NCI-H82 treated with DMSO at 0.1 percent for 48 hours (cell line): ENCODE measurements around the gene INSRR.

Source experiments
- DNase-seq: peaks from one replicate; lab custom pipeline; 2025; ENCODE audit not compliant: unreplicated experiment; lab: John Stamatoyannopoulos, UW

Gene INSRR

GRCh38 chr1:156894711-156895454 lies 36.0 kb upstream of the INSRR start:
- no peak for DNase-seq

- DNase-seq = no peak
Observed at GRCh38 chr1:156894001-156894400, 35.1 kb upstream of the INSRR start.

- DNase-seq = no peak
Observed at GRCh38 chr1:156893048-156893953, 34.4 kb upstream of the INSRR start, which contains the start of gene PEAR1. TSS of gene PEAR1 (plus strand) at chr1:156893718. CDS start at chr1:156903927, 10,209 bp downstream.

GRCh38 chr1:156892190-156893047 lies 33.5 kb upstream of the INSRR start:
- peak; percentile 67 for DNase-seq

- peak; percentile 84 for DNase-seq
Observed at GRCh38 chr1:156889802-156890580, 31.1 kb upstream of the INSRR start.

GRCh38 chr1:156887734-156888133 lies 28.8 kb upstream of the INSRR start:
- DNase-seq = no peak

- no peak for DNase-seq
Observed at GRCh38 chr1:156887317-156887716, 28.4 kb upstream of the INSRR start.

- no peak for DNase-seq
Observed at GRCh38 chr1:156886583-156887281, 27.8 kb upstream of the INSRR start.

GRCh38 chr1:156885880-156886355 lies 27.0 kb upstream of the INSRR start:
- peak; percentile 29 for DNase-seq

GRCh38 chr1:156885314-156885713 lies 26.4 kb upstream of the INSRR start:
- no peak for DNase-seq

- no peak for DNase-seq
Observed at GRCh38 chr1:156884560-156885184, 25.8 kb upstream of the INSRR start.

GRCh38 chr1:156883919-156884318 lies 25.0 kb upstream of the INSRR start:
- no peak for DNase-seq

- DNase-seq = no peak
Observed at GRCh38 chr1:156882543-156882942, 23.6 kb upstream of the INSRR start.

- no peak for DNase-seq
Observed at GRCh38 chr1:156881663-156882062, 22.7 kb upstream of the INSRR start.

GRCh38 chr1:156881101-156881500 lies 22.2 kb upstream of the INSRR start:
- DNase-seq = peak; percentile 64

GRCh38 chr1:156880473-156880872 lies 21.6 kb upstream of the INSRR start:
- DNase-seq = no peak

- DNase-seq = no peak
Observed at GRCh38 chr1:156879876-156880275, 21.0 kb upstream of the INSRR start.

GRCh38 chr1:156877433-156878170 lies 18.7 kb upstream of the INSRR start:
- DNase-seq = no peak
